GM19438 (cell line): ENCODE measurements around the gene CENPP.

ENCODE experiments used
- ATAC-seq: cut with Tn5 transposase; IDR thresholded peaks from one replicate; pipeline ENCODE4 v1.9.1; 2021; ENCODE audit warnings: low read depth; ENCODE audit not compliant: unreplicated experiment

CENPP gene

DNA sequence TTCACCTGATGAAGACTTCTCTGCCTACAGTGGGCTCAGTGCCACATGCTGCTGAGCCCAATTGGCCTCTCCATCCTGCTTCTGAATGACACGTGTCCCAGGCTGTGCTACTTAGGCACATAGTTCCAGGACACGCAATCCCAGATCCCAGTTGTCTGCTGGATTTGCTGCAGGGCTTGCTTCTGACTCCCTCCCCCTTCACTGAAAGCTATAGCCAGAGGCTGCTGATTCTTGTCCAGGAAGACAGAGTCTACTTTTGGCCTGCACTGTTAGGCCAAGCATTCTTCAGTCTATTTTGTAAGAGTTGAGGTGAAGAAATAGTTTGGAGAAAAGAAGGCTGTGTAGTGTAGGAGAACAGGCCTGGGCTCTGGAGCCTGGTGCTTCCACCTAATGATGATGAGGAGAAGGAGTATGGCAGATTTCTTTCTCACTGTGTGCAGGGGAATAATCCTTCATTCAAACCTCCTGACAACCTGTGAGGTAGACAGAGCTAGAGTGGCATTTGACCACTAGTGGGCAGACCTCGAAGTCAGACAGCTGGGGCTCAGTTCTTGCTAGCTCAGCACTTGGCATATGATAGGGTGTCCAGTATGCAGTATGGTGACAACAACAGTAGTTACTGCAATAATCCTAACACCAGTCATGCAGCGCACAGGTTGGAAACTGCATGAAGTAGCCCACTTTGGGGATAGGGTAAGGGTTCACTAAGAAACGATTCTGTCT, 176.1 kb downstream of the CENPP start:
- no peak for ATAC-seq

DNA sequence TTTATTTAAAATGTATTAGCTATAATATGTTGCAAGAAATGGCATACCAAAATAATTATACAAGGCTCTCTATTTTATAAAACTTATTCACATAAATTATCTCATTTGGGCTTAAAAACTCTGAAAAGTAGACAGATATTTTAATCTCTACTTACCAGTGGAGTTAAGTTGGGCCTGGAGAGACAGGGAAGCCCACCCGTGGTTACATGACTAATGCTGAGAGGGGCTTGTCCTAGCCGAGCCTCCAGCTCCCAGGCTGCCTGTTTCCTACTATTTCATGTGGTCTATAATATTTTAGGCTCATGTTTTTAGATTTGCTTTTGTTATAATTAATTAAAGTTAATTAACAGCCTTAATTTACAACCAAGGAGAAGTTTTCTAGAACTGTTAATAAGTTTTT, 177.4 kb downstream of the CENPP start:
- no peak for ATAC-seq

DNA sequence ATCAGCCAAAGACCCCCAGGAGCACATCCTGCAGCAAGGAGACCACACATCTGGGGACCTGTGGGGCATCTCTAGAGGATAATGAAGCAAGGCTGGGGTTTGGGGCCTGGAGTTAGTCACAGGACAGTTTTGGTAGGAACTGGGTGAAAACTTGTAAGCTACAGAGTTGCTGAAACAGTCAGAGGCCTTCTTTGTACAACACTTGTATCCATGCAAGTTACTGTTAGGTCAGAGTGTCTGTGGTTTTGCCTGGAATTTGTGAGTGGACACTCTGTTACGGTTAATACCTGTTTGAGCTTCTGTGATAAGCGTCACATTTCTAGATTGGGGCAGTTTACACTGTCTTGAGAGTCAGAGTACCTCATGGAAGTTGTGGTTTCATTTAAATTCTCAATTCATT, 179.1 kb downstream of the CENPP start:
- no peak for ATAC-seq

DNA sequence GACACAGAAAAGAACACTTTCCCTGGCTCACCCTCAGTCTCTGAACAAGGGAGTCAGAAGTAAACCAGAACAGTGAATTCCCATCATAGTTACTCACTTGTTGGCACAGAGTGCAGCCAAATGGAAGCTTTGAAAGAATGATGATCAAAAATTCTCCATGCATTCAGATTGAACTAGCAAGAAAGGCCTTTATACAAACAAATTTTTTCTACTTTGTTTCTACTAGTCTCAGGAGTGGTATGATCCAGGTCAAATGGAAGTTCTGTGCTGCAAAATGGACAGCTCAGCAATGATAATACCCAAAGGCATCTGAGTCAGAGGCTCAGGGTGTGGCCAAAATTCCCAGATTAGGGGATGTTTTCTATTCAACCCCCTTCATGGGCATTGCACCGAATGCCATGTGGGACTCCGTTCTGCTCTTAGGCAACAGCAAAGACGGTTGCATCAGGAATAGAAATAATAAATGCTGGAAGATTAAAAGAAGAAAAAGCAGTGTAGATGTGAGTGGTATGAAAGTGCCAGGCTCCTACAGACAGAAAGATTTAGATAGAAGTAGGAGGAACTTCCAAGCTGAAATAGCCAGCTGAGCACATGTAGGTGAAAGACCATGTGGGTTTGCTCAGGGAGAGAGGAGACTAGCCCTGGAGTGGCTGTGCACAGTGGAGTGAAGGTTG, 180.6 kb downstream of the CENPP start:
- no peak for ATAC-seq

DNA sequence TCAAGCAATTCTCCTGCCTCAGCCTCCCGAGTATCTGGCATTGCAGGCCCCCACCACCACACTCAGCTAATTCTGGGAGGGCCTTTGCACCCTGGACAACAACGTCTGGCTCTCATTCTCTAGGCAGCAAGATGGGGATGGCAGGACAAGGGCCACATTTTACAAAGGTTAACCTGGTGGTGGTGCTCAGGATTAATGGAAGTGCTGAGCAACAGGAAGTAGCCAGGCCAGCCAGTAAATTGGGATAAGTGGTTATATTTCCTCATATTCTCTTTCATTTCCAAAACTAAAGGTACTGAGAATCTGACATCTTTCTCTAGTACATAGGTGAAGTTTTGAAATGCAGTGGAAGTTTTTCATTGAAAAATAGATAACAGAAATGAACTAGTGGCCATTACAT, 181.3 kb downstream of the CENPP start:
- no peak for ATAC-seq

DNA sequence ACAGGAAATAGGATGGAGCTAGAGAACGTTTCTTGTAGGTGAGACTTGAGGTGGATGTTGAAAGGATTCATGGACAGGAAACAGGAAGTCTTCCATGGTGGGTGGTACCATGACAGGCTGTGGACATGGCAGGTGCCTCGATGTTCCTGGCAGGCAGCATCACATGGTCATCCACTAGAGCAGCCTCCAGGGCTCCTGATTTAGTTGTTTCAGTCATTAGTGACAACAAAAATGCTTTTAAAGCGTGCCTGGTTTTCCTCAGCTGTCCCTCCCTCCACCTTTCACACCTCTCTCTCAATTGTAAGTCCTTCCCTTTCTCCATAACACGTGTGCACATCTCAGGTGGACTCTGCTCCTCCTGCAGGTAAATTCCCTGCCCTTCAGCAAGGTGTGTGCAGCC, 181.7 kb downstream of the CENPP start:
- no peak for ATAC-seq

DNA sequence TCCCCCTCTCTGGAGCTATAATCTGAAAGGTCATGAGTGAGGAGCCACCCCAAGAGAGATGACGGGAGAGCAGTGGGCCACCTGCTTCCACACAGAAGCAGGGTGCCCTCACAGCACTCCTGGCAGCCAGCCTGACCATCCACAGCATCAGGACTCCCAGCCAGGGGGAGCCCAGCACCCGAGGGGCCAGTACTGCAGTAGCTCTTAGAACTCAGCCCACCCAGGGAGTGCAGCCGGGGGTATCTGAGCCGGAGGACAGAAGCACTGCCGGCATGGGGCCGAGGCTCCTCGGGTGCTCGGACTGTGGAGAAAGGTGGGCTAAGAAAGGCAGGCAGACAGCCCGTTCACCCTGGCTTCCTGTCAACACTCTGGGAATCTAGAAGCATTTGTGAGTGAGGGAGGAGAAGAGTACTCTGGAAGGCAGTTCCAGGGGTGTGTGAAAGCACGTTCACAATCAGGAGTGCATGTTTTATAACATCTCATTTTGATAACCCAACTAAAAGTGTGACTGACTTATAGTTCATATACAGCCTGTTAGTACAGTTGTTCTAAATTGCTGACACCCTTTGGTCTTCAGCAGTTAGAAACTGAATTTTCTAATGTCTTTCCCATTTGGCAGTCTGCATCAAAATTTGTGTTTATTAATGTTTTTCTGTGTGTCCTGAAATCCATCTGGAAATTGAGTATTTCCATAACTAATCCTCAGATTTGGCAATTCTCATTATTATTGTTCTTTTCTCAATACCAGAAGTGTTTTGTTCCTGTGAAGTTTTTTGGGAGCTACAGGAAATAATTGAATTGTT, 182.5 kb downstream of the CENPP start:
- no peak for ATAC-seq

DNA sequence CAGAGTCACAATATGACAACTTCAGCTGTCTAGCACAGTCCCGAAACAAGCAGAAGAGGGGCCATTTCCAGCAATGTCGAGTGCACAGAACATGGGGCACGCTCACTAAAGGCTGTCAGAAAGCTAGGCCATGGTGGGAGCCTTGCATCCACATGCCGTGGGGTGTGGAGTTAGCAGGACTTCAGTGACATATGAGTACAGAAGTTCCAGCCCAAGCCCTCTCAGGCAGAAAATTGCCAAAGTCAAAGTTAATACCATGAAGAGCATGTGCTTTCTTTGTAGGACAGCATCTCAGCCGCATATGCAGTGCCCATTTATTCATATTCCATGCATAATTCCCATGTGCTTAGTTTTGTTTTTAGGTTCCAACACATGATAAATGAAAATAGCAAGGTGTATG, 183.3 kb downstream of the CENPP start:
- ATAC-seq = no peak

DNA sequence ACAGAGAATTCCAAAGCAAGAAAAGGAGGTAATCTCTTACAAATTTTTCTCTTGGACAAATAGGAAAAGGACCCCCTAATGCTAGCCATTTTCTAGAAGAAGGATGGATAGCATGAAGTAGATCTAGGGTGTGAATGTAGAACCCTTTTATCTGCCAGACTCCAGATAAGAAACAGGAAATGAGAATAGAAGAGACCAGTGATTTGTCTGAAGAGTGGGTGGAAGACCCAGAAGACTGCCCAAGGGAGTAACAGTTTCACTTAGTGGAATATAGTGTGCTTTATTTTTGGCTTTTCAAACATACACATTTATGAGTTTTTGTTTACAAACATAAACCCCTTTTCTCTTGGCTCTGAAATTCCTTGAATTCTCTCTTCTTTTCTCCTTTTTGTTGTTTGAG, 185.0 kb downstream of the CENPP start:
- ATAC-seq = no peak

DNA sequence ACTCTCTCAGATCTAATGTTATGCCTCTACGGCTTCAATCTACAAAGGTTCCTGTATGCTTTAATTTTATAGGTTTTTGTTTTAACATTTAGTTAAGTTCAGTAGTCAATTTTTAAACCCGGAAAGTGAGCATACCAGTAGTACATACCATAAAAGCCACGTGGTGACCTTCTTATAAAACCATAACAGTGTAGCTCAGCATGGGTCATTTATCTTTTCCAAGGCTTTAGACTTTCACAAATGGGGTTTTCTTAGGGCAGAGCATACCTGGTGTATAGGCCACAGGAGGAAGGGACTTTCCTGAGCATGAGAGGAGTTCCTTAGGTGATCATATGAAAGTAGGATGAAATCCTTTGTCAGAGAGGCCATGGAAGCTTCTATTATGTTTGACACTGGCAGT, 186.9 kb downstream of the CENPP start:
- no peak for ATAC-seq

DNA sequence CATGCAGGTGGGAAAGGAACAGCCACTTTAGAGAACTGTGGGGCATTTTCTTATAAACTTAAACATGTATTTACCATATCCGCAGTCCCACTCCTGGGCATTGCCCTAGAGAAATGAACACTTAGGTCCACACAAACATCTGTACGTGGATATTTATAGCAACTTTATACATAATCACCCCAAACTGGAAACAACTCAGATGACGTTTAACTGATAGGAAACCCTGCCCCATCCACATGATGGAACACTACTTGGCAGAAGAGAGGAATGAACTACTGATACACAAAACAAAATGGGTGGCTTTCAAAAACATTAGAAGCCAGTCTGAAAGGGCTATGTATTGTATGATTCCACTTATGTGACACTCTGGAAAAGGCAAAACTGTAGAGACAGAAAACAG, 187.6 kb downstream of the CENPP start:
- no peak for ATAC-seq

DNA sequence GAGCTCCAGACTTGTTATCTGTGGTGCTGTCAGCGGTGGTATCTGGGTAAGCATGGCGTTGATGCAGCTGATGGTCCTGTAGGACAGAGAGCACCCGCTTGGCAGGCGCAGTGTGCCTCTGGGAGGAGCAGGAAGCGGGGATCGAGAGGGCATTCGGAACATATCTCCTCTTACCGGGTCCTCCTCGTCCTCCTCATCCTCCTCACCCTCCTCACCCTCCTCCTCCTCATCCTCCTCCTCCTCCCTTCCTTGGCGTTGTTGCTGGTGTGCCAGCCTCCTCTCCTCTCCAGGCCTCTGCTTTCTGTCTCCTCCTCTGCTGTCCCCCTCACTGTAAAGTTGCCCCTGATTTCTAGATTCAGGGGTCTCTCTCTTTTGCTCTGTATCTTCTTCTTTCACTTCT, 188.9 kb downstream of the CENPP start:
- no peak for ATAC-seq

DNA sequence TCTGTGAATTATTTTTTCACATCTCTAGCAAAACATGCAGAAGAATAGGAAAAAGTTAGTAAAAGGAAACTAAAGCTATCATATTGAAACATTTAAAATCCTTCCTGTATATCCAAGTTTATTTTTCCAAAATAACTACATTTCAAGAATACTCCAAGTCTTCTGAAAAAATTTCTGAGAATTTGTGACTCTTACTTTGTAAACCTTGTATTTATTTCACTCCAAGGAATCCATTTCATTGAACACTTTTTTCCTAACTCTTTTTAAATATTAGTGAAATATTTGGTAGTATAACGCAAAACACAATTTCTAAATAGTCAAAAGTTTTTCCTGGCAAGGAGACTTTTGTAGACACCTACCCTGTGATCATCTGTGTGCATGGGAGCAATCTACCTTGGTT, 190.8 kb downstream of the CENPP start:
- ATAC-seq = no peak

DNA sequence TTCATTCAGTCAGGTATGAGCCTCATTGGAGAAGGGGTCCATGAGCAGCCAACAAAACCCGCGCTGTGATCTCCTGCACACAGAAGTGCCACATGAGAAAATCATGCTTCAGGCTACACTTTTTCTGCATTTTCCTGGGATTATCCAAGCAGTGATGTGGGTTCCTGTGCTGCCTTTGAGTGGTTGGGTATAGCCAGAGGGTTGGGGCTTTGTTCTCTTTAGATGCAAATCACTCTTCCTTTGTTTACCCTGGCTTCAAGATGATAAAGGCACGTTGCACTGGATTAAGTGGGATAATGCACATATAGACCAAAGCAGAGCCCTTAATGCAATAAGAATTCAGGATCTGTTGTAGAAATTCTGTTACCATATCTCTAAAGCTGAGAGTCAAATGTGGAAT, 191.3 kb downstream of the CENPP start:
- ATAC-seq = no peak

DNA sequence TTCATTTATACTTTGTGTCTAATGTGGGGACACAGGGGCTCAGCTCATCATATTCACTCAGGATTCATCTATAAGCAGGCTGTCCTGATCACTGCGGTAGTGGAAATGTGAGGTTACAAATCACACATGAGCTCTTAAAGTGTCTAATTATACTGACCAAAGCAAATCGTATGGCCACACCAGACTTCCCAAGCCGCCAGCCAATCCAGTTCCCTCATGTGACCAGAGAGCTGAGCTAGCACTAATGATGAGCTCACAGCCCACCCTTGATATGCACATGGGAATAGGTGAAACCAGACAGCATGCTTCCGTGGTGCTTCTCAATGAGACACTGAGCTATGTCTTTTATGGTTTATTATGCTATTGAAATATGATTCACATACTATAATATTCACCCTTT, 192.4 kb downstream of the CENPP start:
- ATAC-seq = no peak

DNA sequence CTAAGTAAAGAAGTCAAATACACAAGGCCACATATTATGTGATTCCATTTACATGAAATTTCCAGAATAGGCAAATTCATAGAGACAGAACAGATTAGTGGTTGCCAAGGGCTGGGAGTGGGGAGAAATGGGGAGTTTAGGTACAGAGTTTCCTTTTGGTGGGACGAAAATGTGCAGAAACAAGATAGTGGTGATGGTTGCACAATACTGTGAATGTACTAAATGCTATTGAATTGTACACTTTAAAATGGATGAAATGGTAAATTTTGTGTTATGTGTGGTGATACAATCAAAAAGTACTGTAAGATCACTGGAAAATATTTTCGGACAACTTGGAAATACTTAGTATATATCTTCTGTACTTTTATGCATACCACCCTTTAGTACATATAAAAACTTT, 195.1 kb downstream of the CENPP start:
- ATAC-seq = no peak

DNA sequence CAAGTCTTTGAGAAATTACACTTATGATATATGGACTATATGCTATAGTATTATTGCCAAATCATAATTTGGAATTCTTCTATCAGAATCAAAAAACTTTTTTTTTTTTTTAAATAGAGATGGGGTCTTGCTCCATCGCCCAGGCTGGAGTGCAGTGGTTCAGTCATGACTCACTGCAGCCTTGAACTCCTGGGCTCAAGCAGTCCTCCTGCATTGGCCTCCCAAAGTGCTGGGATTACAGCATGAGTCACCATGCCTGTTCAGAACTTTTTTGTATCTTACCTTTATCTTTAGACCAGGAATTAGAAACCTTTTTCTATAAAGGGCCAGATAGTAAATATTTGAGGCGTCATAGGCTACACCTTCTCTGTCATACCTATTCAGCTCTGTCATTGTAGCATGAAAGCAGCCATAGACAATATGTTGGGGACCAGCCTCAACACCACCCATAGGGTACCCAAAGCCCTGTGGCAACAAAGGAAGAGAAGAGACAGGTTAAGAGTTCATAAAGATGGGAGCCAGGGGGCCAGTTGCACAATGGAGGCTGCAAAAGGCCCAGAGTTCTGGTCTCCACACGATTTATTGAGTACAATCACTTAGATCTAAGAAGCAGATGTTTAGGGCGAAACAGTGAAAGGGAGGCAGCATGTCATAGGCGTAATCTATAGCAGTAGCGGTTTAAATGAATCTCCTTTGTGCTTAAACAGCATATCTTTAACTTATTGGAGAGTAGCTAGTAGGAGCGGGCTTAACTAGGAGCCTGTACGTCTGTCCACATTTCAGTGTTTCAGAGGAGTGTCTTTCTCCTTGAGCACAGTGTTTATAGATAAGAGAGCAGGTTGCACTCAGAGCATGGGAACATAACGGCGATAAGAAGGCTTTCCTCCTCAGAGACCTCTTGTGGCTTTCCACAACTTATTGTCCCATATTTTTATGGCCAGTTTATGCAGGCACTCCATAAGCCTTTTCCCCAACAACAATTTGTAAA, 197.5 kb downstream of the CENPP start:
- no peak for ATAC-seq

DNA sequence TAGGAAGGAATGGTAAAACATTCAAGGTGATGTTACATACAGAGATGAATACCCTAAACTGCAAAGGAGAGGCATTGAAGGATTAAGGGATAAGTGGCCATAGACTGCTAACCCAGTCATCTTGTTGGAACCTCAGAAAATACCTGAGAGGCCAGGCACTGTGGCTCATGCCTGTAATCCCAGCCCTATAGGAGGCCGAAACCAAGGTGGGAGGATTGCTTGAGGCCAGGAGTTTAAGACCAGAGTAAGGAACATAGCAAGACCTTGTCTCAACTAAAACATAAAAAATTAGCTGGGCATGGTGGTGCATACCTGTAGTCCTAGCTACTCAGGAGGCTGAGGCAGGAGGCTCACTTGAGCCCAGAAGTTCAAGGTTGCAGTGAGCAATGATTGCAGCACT, 199.1 kb downstream of the CENPP start:
- no peak for ATAC-seq

DNA sequence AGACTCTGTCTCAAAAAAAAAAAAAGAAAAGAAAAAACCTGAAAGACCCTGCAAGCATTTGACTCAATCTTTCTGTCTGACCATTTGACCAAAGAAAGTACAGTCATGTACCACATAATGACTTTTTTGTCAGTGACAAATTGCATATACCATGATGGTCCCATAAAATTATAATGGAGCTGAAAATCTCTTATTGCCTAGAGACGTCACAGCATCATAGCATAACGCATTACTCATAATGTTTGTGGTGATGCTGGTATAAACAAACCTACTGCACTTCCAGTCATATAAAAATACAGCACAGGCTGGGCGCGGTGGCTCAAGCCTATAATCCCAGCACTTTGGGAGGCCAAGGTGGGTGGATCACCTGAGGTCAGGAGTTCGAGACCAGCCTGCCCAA, 199.6 kb downstream of the CENPP start:
- ATAC-seq = no peak

DNA sequence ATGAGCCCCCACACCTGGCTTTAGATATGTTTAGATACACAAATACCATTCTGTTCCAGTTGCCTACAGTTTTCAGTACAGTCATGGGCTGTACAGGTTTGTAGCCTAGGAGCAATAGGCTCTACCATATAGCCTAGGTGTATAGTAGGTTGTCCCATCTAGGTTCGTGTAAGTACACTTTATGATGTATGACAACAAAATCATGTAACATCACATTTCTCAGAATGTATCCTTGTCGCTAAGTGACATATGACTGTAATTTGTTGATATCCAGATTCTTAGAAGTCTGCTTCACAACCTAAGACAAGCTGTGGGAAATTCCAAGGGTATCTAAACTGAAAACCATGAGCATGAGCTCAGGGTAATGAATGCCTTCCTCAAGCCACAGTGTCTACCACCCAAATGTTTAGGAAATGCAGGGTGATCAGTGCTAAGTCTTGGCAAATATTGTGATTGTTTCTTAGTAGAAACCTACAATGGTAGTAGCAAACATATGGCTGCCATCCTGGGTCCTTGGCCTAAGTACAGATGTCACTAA, 201.6 kb downstream of the CENPP start:
- no peak for ATAC-seq
